LHCN-M2 (cell line): Measurements from ENCODE around the gene PSORS1C1. TPM values are rescaled to one million over a fixed set of nuclear protein-coding genes. Genes with fewer than 3 reads are reported as not detected.

ENCODE experiments used
- DNase-seq: peaks from one replicate; pipeline ENCODE4 v3.0.0-alpha.2; 2012; ENCODE audit warnings: low read depth
- total RNA-seq: library from RNA; depleted of rRNA; stranded (reverse); fragments of >200 nt; gene quantifications from 2 replicates; pipeline ENCODE4 v1.2.3, GENCODE V29; 2014

The PSORS1C1 gene
- total RNA-seq, 1 experiment from 2014 or later: 0.69 TPM

GRCh38 chr6:31125586-31126363 lies 11.2 kb downstream of the PSORS1C1 start:
- peak; percentile 76 for DNase-seq

- DNase-seq: no peak
These were observed 12.0 kb downstream of the PSORS1C1 start for GRCh38 chr6:31126396-31127175.

DNA sequence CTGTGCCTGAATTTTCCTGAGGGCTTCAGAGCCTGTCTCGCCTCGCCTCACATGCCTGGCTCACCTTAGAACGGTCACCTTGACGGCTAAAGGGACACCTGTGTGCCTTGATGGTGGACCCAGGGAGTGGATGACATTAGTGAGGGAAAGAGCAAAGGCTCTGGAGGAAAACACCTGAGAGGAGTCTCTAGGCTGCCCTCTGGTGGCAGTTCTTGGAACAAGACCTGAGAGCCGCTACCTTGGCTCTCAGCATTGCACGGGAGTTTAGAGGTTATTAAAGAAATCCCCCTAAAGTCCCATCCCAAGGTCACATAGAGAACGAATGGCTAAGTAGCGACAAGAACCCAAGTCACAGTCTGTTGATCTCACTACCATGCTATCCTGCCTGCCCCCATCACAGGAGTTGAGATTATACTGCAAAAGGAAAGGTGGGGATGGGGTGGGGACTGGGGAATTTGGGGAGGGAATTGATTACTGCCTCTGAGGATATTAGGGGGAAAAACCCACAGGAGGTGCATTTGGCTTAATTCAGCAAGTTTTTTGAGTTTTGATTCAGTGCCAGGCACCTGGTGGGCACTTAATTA lies 13.6 kb downstream of the PSORS1C1 start:
- peak; percentile 20 for DNase-seq

DNA sequence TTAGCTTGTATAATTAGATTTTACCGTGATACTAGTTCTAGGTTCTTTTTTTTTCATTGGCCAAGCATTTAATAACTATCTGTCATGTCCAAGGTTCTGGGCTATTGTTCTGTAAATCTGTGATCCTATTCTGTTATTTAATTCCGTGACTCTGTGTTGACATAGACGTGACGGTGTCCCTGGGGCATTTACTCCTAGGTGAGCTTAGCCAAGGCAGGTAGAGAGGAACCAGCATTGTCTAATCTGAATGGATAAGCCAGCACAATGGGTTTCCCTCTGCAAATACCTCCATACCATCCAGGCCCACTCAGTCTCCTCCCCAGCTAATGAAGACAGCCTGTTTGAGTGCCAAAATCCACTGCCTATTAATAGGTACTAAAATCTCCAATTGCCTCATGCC lies 14.5 kb downstream of the PSORS1C1 start:
- no peak for DNase-seq

DNA sequence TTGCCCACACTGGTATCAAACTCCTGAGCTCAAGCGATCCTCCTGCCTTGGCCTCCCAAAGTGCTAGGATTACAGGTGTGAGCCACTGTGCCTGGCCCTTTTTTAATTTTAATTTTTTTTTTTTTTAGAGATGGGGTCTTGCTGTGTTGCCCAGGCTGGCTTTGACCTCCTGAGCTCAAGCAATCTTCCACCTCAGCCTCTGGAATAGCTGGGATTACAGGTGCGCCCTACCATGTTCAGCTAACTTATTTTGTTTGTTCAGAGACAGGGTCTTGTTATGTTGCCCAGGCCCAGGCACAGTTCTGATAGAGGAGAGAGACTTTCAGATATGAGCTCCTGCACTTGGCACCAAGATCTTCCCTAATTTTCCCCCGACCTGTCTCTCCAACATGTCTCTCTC lies 16.2 kb downstream of the PSORS1C1 start:
- DNase-seq: no peak

GRCh38 chr6:31131595-31131994 lies 17.0 kb downstream of the PSORS1C1 start:
- no peak for DNase-seq

DNA sequence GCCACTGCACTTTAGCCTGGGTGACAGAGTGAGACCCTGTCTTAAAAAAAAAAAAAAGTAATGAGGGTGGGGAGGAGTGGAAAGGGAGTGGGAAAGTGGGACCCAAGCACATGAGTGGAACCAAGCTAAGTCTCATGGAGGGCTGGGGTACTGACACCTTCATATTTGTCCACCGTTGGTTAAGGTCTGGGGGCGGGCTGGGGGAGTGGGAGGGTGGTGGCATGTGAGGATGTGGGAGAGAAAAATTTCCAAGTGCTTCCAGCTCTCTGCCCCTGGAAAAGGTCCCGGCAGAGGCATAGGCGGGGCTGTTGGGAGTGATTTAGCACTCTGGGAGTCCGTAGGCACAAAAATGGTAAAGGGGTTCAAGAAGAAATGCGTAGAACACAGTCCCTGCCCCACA lies 18.2 kb downstream of the PSORS1C1 start:
- DNase-seq: no peak

GRCh38 chr6:31135710-31136109 lies 21.1 kb downstream of the PSORS1C1 start:
- DNase-seq: no peak

DNA sequence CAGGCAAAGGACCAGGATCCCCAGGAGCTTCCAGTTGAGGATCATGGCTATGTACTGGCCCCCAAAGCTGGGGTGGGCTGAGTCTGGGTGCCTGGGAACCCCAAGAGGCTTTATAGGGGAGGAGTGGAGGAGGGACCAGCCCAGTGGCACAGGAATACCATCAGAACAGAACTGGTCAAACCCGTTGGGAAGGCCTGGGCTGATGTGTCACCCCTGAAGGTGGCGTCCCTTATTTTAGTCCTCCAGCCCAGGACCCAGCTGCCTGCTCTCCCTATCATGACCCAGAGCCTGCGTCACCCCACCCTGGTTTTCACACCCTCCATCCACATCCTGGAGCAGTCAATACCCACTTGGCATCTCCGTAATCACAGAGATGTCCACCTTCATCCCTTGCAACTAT lies 24.4 kb downstream of the PSORS1C1 start, which contains the start of gene PSORS1C2:
PSORS1C2 (minus strand) TSS at position 85 of the 400 bp plus-strand sequence; CDS start at position 45, 40 bp downstream.
- no peak for DNase-seq

GRCh38 chr6:31139599-31139998 lies 25.0 kb downstream of the PSORS1C1 start:
- no peak for DNase-seq

DNA sequence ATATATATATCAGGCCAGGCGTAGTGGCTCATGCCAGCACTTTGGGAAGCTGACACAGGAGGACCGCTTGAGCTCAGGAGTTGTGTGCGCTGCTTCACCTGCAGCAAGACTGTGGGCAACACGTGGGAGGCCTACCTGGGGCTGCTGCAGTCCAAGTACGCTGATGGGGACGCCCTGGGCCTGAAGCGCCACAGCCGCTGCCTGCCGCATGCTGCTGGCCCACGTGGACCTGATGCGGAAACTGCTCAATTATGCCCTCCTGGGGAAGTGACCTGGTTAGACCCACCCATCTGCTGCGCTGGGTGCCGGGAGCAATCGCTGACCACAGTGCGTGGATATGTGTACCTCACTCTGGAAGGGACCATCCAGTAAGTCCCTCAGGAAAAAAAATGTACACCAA lies 26.0 kb downstream of the PSORS1C1 start:
- DNase-seq: no peak

DNA sequence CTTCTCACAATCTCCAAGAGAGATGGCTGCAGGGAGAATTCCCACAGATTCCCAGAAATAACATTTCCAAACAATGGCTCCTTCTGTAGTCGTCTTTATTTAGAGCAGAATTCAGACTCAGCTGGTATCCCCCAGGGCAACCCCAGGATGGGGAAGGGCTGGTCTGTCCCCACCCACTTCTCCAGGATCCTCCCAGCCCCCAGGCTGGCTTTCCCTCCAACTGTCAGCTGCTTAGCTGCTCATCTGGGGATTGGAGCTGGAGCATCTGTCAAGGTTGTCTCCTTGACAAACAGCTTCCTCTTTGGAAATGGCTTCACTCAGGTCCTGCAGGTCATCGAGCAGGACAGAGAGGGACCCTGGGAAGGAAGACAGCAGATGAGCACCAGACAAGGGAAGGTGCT lies 27.8 kb downstream of the PSORS1C1 start:
- no peak for DNase-seq

- DNase-seq: peak; percentile 33
These were observed 28.5 kb downstream of the PSORS1C1 start for GRCh38 chr6:31143148-31143547.

DNA sequence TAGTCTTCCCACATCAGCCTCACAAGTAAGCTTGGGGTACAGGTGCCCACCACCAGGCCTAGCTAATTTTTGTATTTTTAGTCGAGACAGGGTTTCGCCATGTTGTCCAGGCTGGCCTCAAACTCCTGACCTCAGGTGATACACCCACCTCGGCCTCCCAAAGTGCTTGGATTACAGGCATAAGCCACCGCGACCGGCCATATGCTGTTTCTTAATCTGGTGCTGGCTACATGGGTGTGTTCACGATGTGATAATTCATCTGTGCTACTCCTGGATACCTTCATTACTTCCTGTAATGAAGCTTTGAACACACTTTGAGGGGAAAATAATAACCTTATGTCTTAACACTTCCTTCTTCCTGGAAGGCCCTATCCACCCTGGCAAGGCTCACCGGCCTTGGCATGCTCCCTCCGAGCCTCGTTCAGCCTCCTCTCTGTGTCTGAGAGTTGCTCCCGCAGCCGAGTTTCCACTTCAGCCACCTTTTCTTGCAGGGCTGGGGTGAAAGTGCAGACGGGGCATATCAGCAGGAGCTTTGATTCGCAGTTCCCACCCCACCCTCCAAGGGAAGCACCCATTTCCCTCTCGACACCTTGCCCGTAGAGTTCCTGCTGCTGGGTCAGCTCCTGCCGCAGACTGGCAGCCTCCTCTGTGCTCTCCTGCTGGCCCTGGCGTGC lies 29.8 kb downstream of the PSORS1C1 start:
- no peak for DNase-seq

- no peak for DNase-seq
These were observed 30.4 kb downstream of the PSORS1C1 start for GRCh38 chr6:31144970-31145340.

GRCh38 chr6:31145386-31145785 lies 30.8 kb downstream of the PSORS1C1 start:
- DNase-seq: no peak

DNA sequence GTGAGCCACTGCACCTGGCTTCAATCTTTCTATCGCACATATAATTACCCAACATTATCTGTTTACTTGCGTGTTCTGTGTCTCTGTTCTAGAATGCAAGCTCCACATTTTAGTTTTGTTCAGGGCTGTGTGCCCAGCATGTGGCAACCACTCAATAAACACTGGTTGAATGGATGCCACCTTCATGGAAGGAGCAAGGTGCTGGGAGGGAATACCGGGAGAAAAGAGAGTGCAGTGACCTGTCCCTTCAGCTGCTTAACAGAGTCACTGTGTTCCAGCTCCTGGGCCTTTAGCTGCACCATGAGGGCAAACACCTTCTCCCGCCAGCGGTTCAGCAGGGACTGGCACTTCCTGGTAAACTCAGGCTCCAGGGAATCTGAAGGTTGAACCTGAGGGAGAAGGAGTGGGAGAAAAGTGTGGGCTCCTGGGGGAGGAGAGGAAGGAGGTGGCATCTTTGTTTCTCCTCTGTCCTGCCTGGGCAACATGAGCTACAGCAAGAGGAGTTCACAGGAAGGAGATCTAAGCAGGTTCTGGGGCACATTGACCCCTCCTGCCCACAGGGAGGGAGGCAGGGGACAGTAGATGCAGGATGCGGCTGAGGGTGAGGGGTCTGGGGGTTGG lies 35.3 kb downstream of the PSORS1C1 start:
- no peak for DNase-seq

- DNase-seq: no peak
These were observed 38.2 kb downstream of the PSORS1C1 start for GRCh38 chr6:31152781-31153180.

DNA sequence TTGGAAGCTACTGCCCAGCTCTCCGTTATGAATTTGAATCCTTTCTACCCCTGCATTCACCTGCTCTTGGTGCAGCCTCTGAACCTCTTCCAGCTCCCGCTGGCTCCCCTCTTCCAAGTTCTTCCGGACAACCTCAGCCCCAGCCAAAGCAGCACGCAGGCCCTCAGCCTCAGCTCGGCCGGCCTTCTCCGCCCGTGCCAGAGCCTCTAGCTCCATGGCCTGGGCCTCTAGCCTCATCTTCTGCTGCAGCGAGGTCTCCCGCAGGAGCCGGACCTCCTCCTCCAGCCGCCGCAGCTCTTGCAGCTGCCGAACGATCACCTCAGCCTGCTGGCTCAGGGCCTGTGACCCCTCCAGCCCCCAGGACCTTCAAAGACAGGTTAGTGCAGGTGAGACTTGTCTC lies 39.8 kb downstream of the PSORS1C1 start:
- no peak for DNase-seq

DNA sequence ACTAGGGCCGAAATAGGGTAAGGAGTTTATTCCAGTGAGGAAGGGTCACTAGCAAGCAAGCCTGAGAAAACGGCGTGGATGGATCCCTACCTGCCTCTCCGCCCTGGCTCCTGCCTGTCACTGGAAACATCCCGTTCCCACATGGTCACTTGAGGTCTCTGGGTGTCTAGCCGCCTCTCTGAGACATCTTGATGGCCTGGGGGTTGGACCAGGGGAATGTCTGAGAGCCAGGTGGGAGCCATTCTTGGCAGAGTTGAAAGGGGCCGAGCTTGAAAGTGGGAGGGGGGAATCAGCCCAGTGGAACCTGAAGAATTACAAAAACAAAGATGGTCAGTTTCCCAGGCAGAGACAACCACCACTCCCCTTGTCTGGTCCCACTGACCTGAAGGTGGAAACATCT lies 42.0 kb downstream of the PSORS1C1 start:
- no peak for DNase-seq

- DNase-seq: no peak
These were observed 43.0 kb downstream of the PSORS1C1 start, which contains the start of gene CCHCR1 for GRCh38 chr6:31157513-31158139. Gene CCHCR1 (minus strand): TSS chr6:31157802. CDS start chr6:31157600, 202 bp downstream.
